Mesothelial cell of epicardium (in vitro differentiated cells): ENCODE results near the gene CHIC2. TPM values are rescaled to one million over a fixed set of nuclear protein-coding genes. Genes with fewer than 3 reads are reported as not detected.
"Not testable (repeated sequence)": the region's sequence is repeated elsewhere in the genome, so short reads cannot be mapped to it uniquely, and the experiment has no call there.

Source experiments
- DNase-seq, 2 experiments: peaks; one replicate each; pipeline ENCODE4 v3.0.0; 2021; ENCODE audit warnings: low spot score in 2 of 2; ENCODE audit not compliant: unreplicated experiment in 2 of 2
- H3K27ac Mint-ChIP-seq: 2 replicates; pipeline ENCODE4 v1.8.0; 2021; ENCODE audit warnings: mixed read lengths
- H3K27me3 Mint-ChIP-seq: 2 replicates; pipeline ENCODE4 v1.8.0; 2021; ENCODE audit warnings: low read depth, mixed read lengths
- H3K36me3 Mint-ChIP-seq: 2 replicates; pipeline ENCODE4 v1.8.0; 2021; ENCODE audit warnings: mixed read lengths
- H3K4me1 Mint-ChIP-seq: 2 replicates; pipeline ENCODE4 v1.8.0; 2021; ENCODE audit warnings: mixed read lengths
- H3K4me3 Mint-ChIP-seq: 2 replicates; pipeline ENCODE4 v1.8.0; 2021; ENCODE audit warnings: mild to moderate bottlenecking, moderate library complexity, mixed read lengths
- H3K9me3 Mint-ChIP-seq: 2 replicates; pipeline ENCODE4 v1.8.0; 2021; ENCODE audit warnings: mixed read lengths
- total RNA-seq: library from RNA; stranded (reverse); gene quantifications from 3 replicates; pipeline ENCODE4 v1.2.1, GENCODE V29; 2021
- TF ChIP-seq, protein P1 (sequence below): fragments of 200-600 bp; sonication (generic); IDR thresholded peaks from one replicate; pipeline ENCODE4 v1.5.0; 2021; ENCODE audit warnings: antibody characterized with exemption; ENCODE audit not compliant: unreplicated experiment

Gene CHIC2
- 20.1 to 23.3 TPM (median 21.8 TPM) in 3 replicates for total RNA-seq

GRCh38 chr4:54064317-54065111 is at the start of gene CHIC2:
Gene CHIC2, minus strand, starts transcription at chr4:54064605. Its CDS starts 305 bp downstream, at chr4:54064300.
- Mint-ChIP-seq H3K4me3 (peak within 1 kb of the TSS; percentile 93), H3K27me3 (no peaks in the 10 kb centered on the region), H3K27ac (peak within 1 kb of the TSS; percentile 96), H3K4me1 (peaks cover 41% of the 10 kb centered on the region), H3K9me3 (no peaks in the 10 kb centered on the region), H3K36me3 (no peaks in the 10 kb centered on the region)
- TF ChIP-seq, protein P1, sequence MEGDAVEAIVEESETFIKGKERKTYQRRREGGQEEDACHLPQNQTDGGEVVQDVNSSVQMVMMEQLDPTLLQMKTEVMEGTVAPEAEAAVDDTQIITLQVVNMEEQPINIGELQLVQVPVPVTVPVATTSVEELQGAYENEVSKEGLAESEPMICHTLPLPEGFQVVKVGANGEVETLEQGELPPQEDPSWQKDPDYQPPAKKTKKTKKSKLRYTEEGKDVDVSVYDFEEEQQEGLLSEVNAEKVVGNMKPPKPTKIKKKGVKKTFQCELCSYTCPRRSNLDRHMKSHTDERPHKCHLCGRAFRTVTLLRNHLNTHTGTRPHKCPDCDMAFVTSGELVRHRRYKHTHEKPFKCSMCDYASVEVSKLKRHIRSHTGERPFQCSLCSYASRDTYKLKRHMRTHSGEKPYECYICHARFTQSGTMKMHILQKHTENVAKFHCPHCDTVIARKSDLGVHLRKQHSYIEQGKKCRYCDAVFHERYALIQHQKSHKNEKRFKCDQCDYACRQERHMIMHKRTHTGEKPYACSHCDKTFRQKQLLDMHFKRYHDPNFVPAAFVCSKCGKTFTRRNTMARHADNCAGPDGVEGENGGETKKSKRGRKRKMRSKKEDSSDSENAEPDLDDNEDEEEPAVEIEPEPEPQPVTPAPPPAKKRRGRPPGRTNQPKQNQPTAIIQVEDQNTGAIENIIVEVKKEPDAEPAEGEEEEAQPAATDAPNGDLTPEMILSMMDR: no peak
- DNase-seq: peak; percentile 90 to 96

DNA sequence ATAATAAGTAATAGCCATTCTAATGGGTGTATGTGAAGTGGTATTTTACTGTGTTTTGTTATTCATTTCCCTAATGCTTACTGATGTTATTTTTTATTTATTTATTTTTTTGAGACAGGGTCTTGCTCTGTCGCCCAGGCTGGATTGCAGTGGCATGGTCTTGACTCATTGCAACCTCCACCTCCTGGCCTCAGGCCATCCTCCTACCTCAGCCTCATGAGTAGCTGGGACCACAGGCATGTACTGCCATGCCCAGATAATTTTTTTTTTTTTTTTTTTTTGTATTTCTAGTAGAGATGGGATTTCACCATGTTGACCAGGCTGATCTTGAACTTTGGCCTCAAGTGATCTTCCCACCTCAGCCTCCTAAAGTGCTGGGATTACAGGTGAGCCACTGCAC is 48.8 kb upstream of the CHIC2 start:
- not testable (repeated sequence) for H3K27ac Mint-ChIP-seq, H3K9me3 Mint-ChIP-seq, H3K4me3 Mint-ChIP-seq, H3K36me3 Mint-ChIP-seq, DNase-seq
- Mint-ChIP-seq H3K4me1 (peaks cover 16% of the 10 kb centered on the region), H3K27me3 (peaks cover 59% of the 10 kb centered on the region)

DNA sequence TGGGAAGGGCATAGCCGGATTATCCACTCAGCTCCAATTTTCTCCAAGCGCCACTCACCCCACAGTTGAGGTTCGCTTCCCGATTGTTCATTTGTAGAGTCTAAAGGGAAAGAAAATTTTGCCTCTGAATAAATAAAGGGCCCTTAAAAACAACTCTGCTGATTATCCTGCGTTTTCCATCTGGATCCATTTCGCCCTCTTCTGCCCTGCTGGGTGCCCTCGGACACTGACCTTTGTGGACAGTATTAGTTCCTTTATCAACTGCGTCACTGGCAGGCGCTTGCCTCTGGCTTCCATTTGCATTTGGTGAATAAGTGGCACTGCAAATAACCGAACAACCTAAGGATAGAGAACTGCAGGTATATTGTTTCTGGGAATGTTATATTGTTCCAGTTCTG is 45.6 kb upstream of the CHIC2 start:
- Mint-ChIP-seq H3K36me3 (no peaks in the 10 kb centered on the region), H3K4me3 (peak overlapping the region; percentile 22), H3K27ac (no peak overlapping the region), H3K4me1 (peaks cover 17% of the 10 kb centered on the region), H3K27me3 (peaks cover 85% of the 10 kb centered on the region), H3K9me3 (peaks cover under 1% of the 10 kb centered on the region)
- TF ChIP-seq, protein P1: no peak
- no peak for DNase-seq

- no peak for DNase-seq
- Mint-ChIP-seq H3K36me3 (no peaks in the 10 kb centered on the region), H3K27me3 (peaks cover 88% of the 10 kb centered on the region), H3K9me3 (no peaks in the 10 kb centered on the region), H3K4me1 (peaks cover 17% of the 10 kb centered on the region), H3K27ac (no peak overlapping the region), H3K4me3 (peak overlapping the region; percentile 22)
- TF ChIP-seq, protein P1: no peak
Observed at GRCh38 chr4:54109241-54110018, 45.0 kb upstream of the CHIC2 start.

DNA sequence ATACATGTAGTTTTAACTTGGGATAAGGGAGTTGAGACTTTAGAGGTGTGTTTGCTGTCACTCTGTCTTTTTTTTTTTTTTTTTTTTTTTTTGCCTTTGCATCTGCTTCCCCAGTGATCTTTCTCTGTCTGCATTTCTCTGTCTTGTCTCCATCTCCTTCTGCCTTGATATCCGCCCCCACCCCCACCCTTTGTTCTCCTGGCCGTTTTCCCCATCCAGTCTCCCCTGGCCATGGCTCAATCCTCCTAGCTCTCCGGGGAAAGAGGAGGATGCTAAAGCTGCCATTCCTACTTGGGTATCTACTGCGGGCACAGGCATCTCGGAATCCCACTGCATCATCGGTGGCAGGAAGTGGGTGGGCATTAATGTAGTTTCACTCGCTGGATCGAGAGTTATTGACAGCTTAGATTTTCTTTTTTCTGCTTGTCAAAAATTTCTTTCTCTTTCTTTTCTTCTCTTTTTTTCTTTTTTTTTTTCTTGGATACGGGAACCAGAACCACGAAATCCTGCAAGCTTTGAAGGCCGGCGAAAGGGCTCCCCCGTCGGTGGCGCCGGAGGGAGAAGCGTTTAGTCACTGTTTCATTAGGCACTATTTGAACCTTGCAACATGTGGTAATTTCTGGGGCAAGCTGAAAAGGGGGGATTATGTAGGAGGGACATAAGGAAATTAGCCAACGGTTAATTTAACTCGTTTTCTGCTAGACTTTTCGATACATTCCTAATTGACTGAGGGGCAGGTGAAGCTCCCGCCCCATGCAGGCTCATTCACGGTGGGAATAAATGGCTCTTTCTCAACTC is 43.7 kb upstream of the CHIC2 start:
- H3K36me3 Mint-ChIP-seq: no peaks in the 10 kb centered on the region
- DNase-seq: no peak
- H3K27ac Mint-ChIP-seq: no peak overlapping the region
- H3K4me3 Mint-ChIP-seq: peak overlapping the region; percentile 30
- H3K9me3 Mint-ChIP-seq: no peaks in the 10 kb centered on the region
- H3K4me1 Mint-ChIP-seq: peaks cover 22% of the 10 kb centered on the region
- H3K27me3 Mint-ChIP-seq: peaks cover 96% of the 10 kb centered on the region
- TF ChIP-seq, protein P1: no peak
